GM21576 (cell line): ENCODE results near the gene MYH13.

Source experiments
- ATAC-seq: cut with Tn5 transposase; IDR thresholded peaks from one replicate; pipeline ENCODE4 v1.9.1; 2021; ENCODE audit warnings: mild to moderate bottlenecking, moderate library complexity; ENCODE audit not compliant: unreplicated experiment

MYH13 gene

DNA sequence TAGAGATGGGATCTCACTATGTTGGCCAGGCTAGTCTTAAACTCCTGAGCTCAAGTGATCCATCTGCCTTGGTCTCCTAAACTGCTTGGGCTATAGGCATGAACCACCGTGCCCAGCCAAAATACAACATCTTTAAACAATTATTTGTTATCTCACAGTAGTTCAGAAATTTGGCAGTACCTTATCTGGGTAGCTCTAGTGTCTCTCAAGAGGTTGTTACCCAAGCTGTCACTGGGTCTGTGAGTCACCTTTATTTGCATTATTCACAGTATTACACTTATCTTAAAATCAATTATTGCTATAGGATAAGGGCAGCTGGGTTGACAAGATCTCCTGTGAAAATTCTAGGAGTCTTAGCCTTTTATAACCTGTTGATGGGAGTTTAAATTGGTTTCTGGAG, 110.4 kb downstream of the MYH13 start:
- no peak for ATAC-seq

DNA sequence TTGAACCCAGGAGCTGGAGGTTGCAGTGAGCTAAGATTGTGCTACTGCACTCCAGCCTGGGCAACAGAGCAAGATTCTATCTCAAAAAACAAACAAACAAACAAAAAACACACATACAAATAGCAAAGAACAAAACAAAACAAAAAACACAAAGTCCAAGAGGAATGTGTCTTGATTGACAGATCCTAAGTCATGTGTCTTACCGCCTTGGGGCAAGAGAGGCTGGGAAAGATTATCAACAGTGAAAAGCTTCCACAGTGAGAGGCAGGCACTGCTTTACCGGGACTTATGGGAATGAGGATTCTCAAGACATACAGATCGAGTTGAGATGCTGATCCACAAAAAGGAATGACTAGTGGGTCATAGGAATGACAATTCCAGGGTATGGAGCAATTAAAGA, 111.7 kb downstream of the MYH13 start:
- no peak for ATAC-seq

DNA sequence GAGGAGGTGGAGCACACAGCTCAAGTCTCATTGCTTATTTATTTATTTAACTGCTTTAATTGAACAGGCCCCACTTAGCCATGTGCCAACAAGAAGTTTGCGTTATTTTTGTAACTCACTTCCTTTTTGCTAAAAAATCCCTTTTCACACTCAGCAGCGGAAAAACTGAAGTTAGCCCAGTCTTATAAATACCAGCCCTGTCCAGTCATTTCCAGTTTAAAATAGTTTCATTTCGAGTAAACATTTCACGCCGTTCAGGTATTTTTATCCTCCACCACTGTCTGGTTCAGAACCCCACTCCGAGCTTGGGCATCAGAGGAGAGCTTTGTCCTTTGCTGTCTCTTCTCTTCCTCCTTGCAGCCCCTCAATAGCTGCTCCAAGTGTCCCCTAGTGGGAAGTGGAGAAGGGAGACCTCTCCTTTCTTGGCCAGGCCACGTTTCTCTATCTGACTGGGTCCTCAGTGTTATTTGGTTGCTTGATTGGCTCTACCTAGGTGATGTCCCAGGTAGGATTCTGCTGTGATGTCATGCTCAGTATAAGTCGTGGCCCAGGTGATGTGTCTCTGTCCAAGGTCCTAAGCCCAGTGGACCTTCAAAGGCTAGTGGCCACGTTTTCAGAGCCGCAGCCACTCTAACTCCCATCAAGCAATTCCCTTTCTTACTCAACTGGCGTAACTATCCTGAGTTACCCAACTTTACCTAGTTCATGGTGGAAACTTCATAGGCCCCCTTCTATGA, 121.4 kb downstream of the MYH13 start:
- ATAC-seq = peak; percentile 80
